T-helper 2 cell (primary cell): ENCODE measurements around the gene MYRF.

Experiments
- DNase-seq, 5 experiments: peaks; one replicate each; pipeline versions ENCODE4 v3.0.0 to v3.0.0-alpha.2; 2012 to 2022

The MYRF gene

GRCh38 chr11:61777234-61778090 lies 25.0 kb downstream of the MYRF start:
- DNase-seq: peak; percentile 42 to 61 (median 50)

DNA sequence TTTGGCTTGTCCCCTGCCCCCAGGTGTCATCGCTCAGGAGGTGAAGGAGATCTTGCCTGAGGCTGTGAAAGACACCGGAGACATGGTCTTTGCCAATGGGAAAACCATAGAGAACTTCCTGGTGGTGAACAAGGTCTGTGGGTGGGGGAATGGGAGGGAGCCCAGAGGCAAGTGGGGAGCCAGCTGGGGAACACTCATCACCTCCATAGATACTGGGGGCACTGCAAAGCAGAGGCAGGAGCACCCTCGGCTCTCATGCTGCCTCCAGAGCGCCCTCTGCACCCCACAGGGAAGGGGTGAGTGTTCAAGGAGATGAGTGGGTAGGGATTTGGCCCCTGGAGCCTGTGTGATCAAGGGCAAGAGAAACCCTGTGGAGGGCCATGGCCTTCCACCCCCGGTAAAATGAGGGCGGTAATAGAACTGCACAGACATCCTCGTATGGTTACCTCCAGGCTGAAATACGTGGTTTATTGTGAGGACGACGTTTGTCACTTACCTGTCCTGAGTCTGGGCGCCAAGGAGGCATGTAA lies 26.0 kb downstream of the MYRF start:
- DNase-seq: no peak

GRCh38 chr11:61778920-61779650 lies 26.6 kb downstream of the MYRF start:
- DNase-seq: no peak

DNA sequence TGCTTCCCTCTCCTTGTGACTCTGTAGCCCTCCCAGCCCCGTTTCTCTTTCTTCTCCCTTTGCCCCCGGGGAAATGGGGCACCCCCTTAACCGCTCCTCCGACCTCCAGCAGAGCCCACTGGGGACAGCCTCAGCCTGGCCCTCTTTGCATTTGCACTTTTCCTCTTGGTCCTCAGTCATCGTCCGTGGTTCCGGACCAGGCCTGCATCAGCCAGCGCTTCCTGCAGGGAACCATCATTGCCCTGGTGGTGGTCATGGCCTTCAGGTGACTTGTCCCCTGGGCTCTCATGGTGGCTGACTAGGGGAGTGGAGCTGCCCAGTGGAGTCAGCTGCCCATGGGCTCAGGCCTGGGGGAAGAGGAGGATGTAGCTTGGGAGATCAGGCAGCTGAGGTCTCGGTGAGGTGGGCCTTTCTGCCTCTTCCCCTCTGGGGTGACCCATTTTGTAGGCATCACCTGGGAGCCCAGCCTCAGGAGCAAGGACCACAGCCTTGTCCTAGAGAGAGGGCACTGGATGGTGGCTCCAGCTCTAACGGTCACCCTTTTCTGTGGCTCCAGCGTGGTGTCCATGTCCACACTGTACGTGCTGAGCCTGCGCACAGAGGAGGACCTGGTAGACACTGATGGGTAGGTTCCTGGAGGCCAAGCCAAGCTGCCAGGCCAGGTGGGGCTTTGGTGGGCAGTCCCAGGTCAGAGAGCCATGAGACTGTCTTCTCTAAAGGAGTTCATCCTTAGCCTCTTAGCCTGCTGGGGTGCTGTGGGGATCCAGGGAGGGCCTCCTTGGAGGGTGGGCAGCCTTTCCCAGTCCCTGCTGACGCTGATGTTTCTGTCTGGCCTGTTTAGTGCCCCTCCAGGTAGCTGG lies 27.5 kb downstream of the MYRF start:
- DNase-seq: no peak

DNA sequence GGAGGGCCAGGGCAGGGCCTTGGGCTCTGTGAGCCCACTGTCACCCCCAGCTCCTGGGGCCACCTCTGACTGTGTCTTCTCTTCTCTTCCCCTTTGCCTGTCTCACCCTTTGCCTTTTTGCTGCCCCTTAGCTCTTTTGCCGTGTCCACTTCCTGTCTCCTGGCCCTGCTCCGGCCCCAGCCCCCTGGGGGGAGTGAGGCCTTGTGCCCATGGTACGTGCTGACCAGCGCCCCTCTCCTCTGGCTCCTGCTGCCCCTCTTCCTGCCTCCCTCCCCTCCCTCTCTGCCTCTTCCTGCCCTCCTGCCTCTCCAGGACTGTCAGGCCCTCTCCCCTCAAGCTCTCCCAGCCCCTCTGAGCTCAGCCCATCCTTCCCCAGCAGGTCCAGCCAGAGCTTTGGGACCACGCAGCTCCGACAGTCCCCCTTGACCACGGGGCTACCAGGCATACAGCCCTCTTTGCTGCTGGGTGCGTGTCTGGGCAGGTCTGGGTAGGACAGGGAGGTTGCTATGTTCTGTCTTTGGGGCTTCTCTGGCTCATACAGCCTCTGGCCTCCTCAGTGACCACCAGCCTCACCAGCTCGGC lies 28.2 kb downstream of the MYRF start:
- DNase-seq: no peak

DNA sequence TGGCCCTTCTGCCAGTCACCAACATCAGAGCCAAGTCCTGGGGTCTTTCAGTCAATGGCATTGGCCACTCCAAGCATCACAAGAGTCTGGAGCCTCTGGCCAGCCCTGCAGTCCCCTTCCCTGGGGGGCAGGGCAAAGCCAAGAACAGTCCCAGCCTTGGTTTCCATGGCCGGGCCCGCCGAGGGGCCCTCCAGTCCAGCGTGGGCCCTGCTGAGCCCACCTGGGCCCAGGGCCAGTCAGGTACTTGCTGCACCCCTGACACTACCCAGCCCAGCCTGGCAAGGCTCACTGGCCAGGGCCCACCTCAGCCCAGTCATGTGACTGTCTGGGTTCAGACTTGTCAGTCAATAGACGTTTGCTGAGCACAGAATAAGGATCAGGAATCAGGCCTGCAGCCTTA lies 29.1 kb downstream of the MYRF start:
- no peak for DNase-seq

DNA sequence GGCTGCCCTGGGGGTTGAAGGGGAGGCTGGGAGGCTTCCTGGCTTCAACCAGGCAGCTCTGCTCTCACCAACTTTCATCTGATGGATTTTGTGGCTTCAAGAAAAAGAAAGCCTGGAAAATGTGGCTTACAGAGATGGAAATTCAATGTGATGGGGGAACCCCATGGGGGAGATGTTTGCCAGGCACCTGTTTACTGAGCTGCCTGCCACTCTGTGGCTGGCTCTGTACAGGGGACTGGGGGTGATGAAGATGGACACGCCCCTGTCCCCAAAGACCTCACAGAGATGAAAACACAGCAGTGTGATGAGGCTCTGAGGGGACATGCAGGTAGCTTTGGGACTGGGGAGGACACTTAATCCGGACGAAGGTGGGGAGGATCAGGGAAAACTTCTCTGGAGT lies 29.9 kb downstream of the MYRF start:
- DNase-seq: no peak

DNA sequence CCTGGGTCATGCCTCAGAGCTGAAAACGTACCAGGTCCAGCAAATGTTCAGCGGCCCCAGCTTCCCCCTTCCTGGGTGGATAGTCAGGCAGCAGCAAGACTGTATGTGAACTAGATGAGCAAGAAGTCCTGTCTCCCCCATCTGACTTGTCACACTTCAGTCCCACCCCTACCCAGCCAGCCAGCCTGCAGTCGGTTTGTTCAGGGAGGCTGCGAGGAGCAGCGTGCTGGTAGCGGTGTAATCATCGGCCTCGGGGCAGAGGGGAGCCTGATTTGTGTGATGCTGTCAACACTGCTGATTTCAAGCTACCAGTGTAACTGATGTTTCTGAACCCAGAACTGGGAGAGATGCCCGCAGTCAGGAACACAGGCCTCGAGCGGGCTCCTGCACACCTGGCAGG lies 30.4 kb downstream of the MYRF start:
- DNase-seq: no peak

DNA sequence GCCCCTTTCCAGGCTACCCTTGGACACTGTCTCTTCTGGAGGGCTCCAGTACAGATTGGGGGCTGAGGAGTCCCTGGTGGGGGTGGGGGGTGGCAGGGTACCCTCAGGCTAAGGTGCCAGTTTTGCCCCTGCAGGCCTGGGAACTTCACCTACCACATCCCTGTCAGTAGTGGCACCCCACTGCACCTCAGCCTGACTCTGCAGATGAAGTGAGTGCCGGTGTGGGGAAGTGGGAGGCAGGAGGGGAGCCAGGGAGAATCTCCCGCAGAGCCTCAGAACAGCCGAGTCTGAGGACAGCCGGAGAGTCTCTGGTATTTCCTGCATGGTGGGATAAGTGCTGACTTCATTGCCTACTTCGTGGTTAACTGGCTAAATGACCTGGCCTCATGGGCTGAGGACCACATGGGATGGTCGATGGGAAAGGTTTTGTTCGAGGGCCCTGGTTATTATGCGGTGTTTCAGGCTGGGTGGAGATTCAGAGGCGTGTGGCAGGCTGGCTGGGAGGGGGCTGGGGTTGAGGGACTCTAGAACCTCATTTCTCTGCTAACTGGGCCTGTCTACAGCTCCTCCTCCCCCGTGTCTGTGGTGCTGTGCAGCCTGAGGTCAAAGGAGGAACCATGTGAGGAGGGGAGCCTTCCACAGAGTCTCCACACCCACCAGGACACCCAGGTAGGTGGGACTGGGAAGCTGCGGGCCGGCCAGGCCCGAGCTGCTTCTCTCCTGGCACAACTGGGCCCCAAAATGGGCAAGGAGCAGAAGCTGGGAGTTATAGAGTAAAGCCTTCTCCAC lies 31.5 kb downstream of the MYRF start:
- DNase-seq: no peak

DNA sequence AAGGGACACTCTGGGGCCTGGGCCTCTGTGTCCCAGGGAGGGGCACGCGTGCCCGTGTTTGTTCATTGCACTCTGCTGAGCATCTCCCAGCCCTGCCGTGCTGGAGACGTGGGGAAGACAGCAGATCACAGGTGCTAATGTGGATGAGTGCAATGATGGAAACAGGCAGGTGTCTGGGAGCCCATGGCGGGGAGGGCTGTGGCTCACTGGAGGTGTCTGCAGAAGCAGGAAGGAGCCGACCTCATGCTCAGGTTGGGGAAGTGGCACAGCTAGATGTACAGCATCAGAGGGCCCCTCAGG lies 32.0 kb downstream of the MYRF start:
- DNase-seq: no peak

GRCh38 chr11:61785837-61786402 lies 33.5 kb downstream of the MYRF start:
- DNase-seq: no peak

DNA sequence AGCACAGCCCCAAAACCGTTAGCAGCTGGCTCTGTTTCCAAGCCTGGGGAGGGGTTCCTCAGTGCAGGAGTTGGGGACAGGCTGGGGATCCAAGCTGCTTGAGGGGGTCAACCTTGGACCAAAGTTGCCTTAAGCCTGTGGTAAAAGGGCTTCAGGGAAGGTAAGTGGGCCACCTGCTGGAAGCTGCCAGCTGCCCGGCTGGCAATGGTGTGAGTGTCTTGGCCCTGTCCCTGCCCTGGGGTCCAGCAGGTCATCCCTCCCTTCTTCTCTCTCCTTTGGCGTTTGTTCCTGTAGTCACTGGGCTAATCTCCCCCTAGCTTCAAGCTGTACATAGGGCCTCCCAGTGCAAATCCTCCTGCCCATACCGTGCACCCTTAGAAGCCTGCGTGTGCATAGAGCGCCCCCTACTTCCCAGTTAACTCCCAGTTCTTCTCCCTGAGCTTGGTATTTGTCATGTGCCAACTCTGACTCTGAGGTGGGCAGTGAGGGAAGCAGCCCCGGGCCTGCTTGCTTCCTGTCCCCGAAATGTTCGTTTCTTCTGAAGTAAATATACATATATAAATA lies 35.6 kb downstream of the MYRF start:
- peak in 1 of 5 experiments; percentile 28 for DNase-seq

GRCh38 chr11:61791737-61792309 lies 39.4 kb downstream of the MYRF start:
- DNase-seq: peak in 4 of 5 experiments; percentile 14 to 80 (median 28)

DNA sequence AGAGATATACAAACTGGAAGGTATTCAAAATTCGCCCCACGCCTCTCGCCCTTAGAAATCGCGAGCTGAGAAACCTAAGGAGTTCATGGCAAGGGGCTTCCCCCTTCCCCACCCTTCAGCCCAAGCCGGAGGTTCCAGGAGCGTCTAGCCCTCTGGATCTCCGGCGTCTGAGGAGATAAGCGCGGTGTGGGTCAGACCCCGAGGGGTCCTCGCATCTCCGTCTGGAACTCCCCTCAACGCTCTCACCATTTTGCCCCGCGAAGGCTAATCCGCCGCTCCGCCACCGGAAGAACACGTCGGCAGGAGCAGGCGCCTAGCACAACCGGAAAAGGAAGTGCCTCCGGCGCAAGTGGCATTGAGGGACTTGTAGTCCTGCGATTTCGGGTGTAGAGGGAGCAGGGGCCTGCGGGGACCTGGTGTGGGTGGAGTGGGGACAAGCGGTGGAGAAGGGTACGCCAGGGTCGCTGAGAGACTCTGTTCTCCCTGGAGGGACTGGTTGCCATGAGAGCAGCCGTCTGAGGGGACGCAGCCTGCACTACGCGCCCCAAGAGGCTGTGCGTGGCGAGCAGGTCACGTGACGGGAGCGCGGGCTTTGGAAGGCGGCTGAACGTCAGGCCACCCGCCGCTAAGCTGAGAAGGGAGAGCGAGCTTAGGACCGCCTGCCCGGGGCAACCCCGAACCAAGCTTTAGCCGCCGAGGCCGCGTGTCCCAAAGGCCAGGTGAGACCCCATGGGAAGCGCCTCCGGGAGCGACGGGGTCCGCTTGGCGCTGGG lies 40.1 kb downstream of the MYRF start, which contains the start of the genes FEN1 and TMEM258:
Gene FEN1 (plus strand): TSS at position 602 of the 773 bp plus-strand sequence. CDS start 2,451 bp downstream, outside the sequence.
Gene TMEM258 (minus strand): TSS at position 290 of the 773 bp plus-strand sequence. CDS start 41 bp downstream, at position 249.
- DNase-seq: peak; percentile 73 to 96 (median 82)

DNA sequence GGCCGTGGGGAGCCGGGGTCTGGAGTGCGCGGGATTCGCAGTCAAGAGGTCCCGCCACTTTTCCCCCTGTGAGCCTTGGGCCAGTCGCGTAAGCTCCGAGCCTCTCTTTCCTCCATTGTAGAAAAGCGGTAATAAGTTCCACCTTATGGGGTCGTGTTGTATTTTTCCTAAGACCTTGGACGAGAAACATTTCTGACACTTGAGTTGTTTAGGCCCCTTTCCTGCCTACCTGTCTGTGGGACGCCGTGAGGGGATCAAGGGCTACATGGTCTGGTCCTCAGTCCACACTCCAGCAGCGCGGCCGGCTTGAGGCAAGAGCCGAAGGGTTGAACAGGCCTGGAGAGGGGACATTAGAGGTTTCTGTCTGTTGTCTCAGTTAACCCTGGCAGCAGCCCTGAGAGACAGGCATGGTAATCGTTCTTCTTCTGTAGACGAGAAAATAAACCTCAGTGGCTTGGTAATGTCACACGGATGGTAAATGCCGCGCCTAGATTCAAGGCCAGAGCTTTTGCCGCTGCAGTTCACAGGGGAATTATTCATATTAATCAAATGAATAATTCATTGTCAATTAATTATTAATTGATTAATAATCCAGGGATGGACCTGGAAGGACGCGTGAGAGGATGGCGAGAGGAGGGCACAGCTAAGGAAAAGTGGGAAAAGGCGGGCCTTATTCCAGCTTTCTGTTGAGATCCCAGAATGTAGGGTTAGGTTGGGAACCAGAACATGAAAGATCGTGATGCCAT lies 40.8 kb downstream of the MYRF start:
- DNase-seq: no peak

DNA sequence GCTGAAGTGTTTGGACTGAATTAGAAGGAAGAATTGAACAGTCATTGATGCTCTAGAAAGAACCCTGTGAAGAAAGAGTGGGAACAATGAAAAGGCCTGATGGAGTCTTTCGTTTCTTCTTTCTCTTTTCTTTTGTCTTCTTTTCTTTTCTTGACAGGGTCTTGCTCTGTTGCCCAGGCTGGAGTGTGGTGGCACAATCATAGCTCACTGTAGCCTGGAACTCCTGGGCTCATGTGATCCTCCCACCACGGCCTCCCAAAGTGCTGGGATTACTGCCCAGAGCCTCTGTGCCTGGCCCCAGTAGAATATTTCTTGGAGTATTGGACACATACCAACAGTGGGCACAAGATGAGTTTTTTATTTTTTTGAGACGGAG lies 41.4 kb downstream of the MYRF start:
- no peak for DNase-seq

DNA sequence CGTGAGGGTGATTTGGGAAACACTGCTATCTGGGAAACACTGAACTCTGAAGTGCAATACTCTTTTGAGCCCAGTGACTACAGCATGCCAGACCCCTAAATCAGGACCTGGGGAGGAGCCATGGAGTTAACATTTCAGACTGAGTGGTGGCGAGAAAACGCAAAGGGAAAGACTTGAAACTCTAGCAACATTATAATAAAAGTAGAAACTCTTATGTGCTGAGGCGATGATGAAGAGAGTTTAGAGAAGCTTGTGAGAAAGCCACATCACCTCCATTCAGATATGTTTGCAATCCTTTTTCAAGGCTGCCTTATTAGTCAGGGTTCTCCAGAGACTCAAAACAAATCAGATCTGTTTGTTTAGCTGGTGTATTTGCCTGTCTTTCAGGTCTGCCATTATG lies 42.1 kb downstream of the MYRF start:
- no peak for DNase-seq

GRCh38 chr11:61795459-61795858 lies 43.0 kb downstream of the MYRF start:
- DNase-seq: no peak
